GM23338 (cell line): ENCODE data around the gene GRK5. TPM values are rescaled to one million over a fixed set of nuclear protein-coding genes. Genes with fewer than 3 reads are reported as not detected.

ENCODE experiments used
- ATAC-seq: fragments of 200-7000 bp; cut with Tn5 transposase; 3 replicates; pipeline ENCODE4 v1.9.1; 2020
- DNase-seq: peaks from one replicate; pipeline ENCODE4 v3.0.0-alpha.2; 2015; ENCODE audit warnings: low spot score
- H2AFZ ChIP-seq: fragments of 200-600 bp; sonication (generic); 2 replicates; pipeline ENCODE4 v1.8.0; 2016; ENCODE audit warnings: antibody characterized with exemption, mild to moderate bottlenecking, moderate library complexity
- H3F3A ChIP-seq: fragments of 200-600 bp; sonication (generic); replicated peaks from 2 replicates; pipeline ENCODE4 v1.8.0; 2017; ENCODE audit warnings: antibody characterized with exemption, mixed run types, low read depth
- H3K27ac ChIP-seq: fragments of 200-600 bp; sonication (generic); 2 replicates; pipeline ENCODE4 v1.6.1; 2016; ENCODE audit warnings: low read depth
- H3K27me3 ChIP-seq: fragments of 200-600 bp; sonication (generic); 2 replicates; pipeline ENCODE4 v1.8.0; 2016; ENCODE audit warnings: mild to moderate bottlenecking, mixed run types, moderate library complexity; ENCODE audit not compliant: insufficient read depth
- H3K36me3 ChIP-seq: fragments of 200-600 bp; sonication (generic); 2 replicates; pipeline ENCODE4 v1.8.0; 2016; ENCODE audit warnings: mild to moderate bottlenecking; ENCODE audit not compliant: insufficient read depth
- H3K4me1 ChIP-seq: fragments of 200-600 bp; sonication (generic); 2 replicates; pipeline ENCODE4 v1.8.0; 2016; ENCODE audit warnings: mild to moderate bottlenecking, moderate library complexity; ENCODE audit not compliant: insufficient read depth
- H3K4me2 ChIP-seq: fragments of 200-600 bp; sonication (generic); 2 replicates; pipeline ENCODE4 v1.7.1; 2017; ENCODE audit warnings: mixed run types
- H3K4me3 ChIP-seq: fragments of 200-600 bp; sonication (generic); 2 replicates; pipeline ENCODE4 v1.6.1; 2016; ENCODE audit warnings: mixed run types
- H3K79me2 ChIP-seq: fragments of 200-600 bp; sonication (generic); replicated peaks from 2 replicates; pipeline ENCODE4 v1.8.0; 2017; ENCODE audit warnings: mild to moderate bottlenecking; ENCODE audit not compliant: insufficient read depth
- H3K9me2 ChIP-seq: fragments of 200-600 bp; sonication (generic); 2 replicates; pipeline ENCODE4 v1.8.0; 2017; ENCODE audit not compliant: insufficient read depth
- H4K20me1 ChIP-seq: fragments of 200-600 bp; sonication (generic); replicated peaks from 2 replicates; pipeline ENCODE4 v1.8.0; 2017; ENCODE audit warnings: mild to moderate bottlenecking; ENCODE audit not compliant: insufficient read depth
- H3K27ac Mint-ChIP-seq: 2 replicates; pipeline ENCODE4 v1.8.0; 2020; ENCODE audit warnings: inconsistent platforms, mild to moderate bottlenecking, moderate library complexity, mixed read lengths
- H3K27me3 Mint-ChIP-seq: 3 replicates; pipeline ENCODE4 v1.8.0; 2022; ENCODE audit warnings: low read depth, mild to moderate bottlenecking, moderate library complexity, mixed read lengths, inconsistent platforms; ENCODE audit not compliant: insufficient read depth, poor library complexity
- H3K36me3 Mint-ChIP-seq: 3 replicates; pipeline ENCODE4 v1.8.0; 2021; ENCODE audit warnings: low read depth, mild to moderate bottlenecking, inconsistent platforms, moderate library complexity, mixed read lengths
- H3K4me1 Mint-ChIP-seq: 3 replicates; pipeline ENCODE4 v1.8.0; 2020; ENCODE audit warnings: mild to moderate bottlenecking, inconsistent platforms, mixed read lengths
- H3K4me3 Mint-ChIP-seq: 3 replicates; pipeline ENCODE4 v1.8.0; 2021; ENCODE audit warnings: moderate library complexity, mild to moderate bottlenecking, inconsistent platforms, mixed read lengths
- H3K9me3 Mint-ChIP-seq: 3 replicates; pipeline ENCODE4 v1.8.0; 2020; ENCODE audit warnings: moderate library complexity, mild to moderate bottlenecking, inconsistent platforms, mixed read lengths
- CREB1 ChIP-seq: fragments of 250-450 bp; sonication (Bioruptor Pico); IDR thresholded peaks from 2 replicates; pipeline ENCODE4 v1.5.0; 2020; ENCODE audit warnings: low read depth, mild to moderate bottlenecking, moderate library complexity
- STAT1 ChIP-seq: IDR thresholded peaks from one replicate; pipeline ENCODE4 v1.6.1; 2016; ENCODE audit warnings: antibody characterized with exemption; ENCODE audit not compliant: unreplicated experiment
- ZNF114 ChIP-seq: fragments of 250-450 bp; sonication (Bioruptor Pico); IDR thresholded peaks from 2 replicates; pipeline ENCODE4 v1.5.0; 2020; ENCODE audit warnings: mild to moderate bottlenecking, moderate library complexity
- ZNF462 ChIP-seq: fragments of 250-450 bp; sonication (Bioruptor Pico); IDR thresholded peaks from 2 replicates; pipeline ENCODE4 v1.5.0; 2020; ENCODE audit warnings: mild to moderate bottlenecking, moderate library complexity
- polyA plus RNA-seq: library from polyadenylated mRNA; unstranded; fragments of >200 nt; fragmentation: Nextera tagmentation; extraction: Ambion mirVana; gene quantifications from 2 replicates; pipeline ENCODE4 v1.2.1, GENCODE V29; 2016
- total RNA-seq: library from RNA; depleted of rRNA; stranded (reverse); fragments of >200 nt; shearing (Covaris generic); gene quantifications from 2 replicates; pipeline ENCODE4 v1.2.3, GENCODE V29; 2014

The GRK5 gene
- total and polyA plus RNA-seq, 2 experiments from 2014 or later = 0.53 to 2.0 TPM

GRCh38 chr10:119429771-119430170 lies 222.4 kb downstream of the GRK5 start (continued):
- TF ChIP-seq ZNF462 (CRISPR knock-in tag) = no peak

GRCh38 chr10:119431034-119431772 lies 223.8 kb downstream of the GRK5 start:
- Histone ChIP-seq H3K27me3 (no peaks in the 10 kb centered on the region), H2AFZ (no peak overlapping the region), H3K27ac (no peak overlapping the region), H3K79me2 (no peaks in the 10 kb centered on the region), H3K36me3 (no peaks in the 10 kb centered on the region), H4K20me1 (no peaks in the 10 kb centered on the region), H3K4me1 (no peaks in the 10 kb centered on the region), H3K9me2 (peaks cover 3% of the 10 kb centered on the region; the same call in 1 of the 2 replicates), H3K4me3 (no peak overlapping the region), H3F3A (no peaks in the 10 kb centered on the region), H3K4me2 (no peak overlapping the region)
- H3K27me3 Mint-ChIP-seq = peaks cover 2% of the 10 kb centered on the region
- H3K36me3 Mint-ChIP-seq = peaks cover 26% of the 10 kb centered on the region
- peaks cover 24% of the 10 kb centered on the region for H3K9me3 Mint-ChIP-seq
- no peaks in the 10 kb centered on the region for H3K4me1 Mint-ChIP-seq
- no peak overlapping the region for H3K27ac Mint-ChIP-seq
- no peak for ATAC-seq
- H3K4me3 Mint-ChIP-seq = no peak overlapping the region
- DNase-seq = no peak
- no peak for TF ChIP-seq STAT1
- TF ChIP-seq CREB1 (CRISPR knock-in tag) = no peak
- TF ChIP-seq ZNF462 (CRISPR knock-in tag) = no peak
- no peak for TF ChIP-seq ZNF114 (CRISPR knock-in tag)
